Activated naive CD8-positive, alpha-beta T cell treated with anti-CD3 and anti-CD28 coated beads, Interleukin-2, amount 10 ng/mL, durations not matched to agents 7 days and 5 days (primary cell): ENCODE data around the gene PARD3B. TPM values are rescaled to one million over a fixed set of nuclear protein-coding genes. Genes with fewer than 3 reads are reported as not detected.

Experiments used
- ATAC-seq: fragments of 150-1000 bp; cut with Tn5 transposase; one replicate; pipeline ENCODE4 v1.10.0; 2021; ENCODE audit warnings: low read depth, moderate library complexity
- POLR2A ChIA-PET: fragments of 350-600 bp; sonication (Branson Sonifier 250); formaldehyde crosslinking; loops from one replicate; lab custom pipeline; 2021; ENCODE audit warnings: antibody characterized with exemption; lab: Charles Lee
- DNase-seq: peaks from one replicate; pipeline ENCODE4 v3.0.0; 2021
- H3K27ac Mint-ChIP-seq: one replicate; pipeline ENCODE4 v1.8.0; 2022; ENCODE audit warnings: mild to moderate bottlenecking, mixed read lengths
- H3K27me3 Mint-ChIP-seq: one replicate; pipeline ENCODE4 v1.8.0; 2022; ENCODE audit warnings: mild to moderate bottlenecking, moderate library complexity, mixed read lengths
- H3K36me3 Mint-ChIP-seq: one replicate; pipeline ENCODE4 v1.8.0; 2021; ENCODE audit warnings: mild to moderate bottlenecking, mixed read lengths
- H3K4me1 Mint-ChIP-seq: one replicate; pipeline ENCODE4 v1.8.0; 2021; ENCODE audit warnings: mixed read lengths
- H3K4me3 Mint-ChIP-seq: one replicate; pipeline ENCODE4 v1.8.0; 2022; ENCODE audit warnings: mild to moderate bottlenecking, moderate library complexity, mixed read lengths
- H3K9me3 Mint-ChIP-seq: one replicate; pipeline ENCODE4 v1.8.0; 2021; ENCODE audit warnings: mixed read lengths
- total RNA-seq, 2 experiments: library from RNA; stranded (reverse); gene quantifications; one replicate each; pipeline ENCODE4 v1.2.3, GENCODE V29; 2021

Gene PARD3B
- total RNA-seq, 2 experiments from 2014 or later: 0.55 to 1.0 TPM

DNA sequence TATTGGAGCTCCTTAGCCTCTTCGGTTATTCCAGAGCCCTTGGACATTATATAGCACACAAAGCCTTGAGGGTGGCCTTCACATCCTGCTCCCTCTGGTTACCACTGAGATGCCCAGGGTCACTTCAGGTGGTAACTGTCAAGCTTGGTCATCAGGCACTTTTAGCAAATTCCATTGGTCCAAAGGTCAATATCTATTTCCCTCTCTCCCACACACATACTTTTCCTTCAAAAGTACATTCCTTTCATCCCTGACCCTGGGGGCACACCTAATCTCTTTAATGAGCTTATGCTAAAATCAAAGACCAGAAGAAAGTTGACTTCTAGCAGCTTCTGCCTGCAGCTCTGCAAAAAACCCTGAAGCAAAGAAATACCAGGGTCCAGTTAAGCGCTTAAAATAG lies 965.1 kb downstream of the PARD3B start:
- Mint-ChIP-seq H3K4me1 (no peaks in the 10 kb centered on the region), H3K27ac (no peak overlapping the region), H3K4me3 (no peak overlapping the region), H3K27me3 (no peaks in the 10 kb centered on the region), H3K9me3 (no peaks in the 10 kb centered on the region), H3K36me3 (no peaks in the 10 kb centered on the region)
- DNase-seq (no peak), ATAC-seq (no peak)
- POLR2A ChIA-PET: no interaction called here

DNA sequence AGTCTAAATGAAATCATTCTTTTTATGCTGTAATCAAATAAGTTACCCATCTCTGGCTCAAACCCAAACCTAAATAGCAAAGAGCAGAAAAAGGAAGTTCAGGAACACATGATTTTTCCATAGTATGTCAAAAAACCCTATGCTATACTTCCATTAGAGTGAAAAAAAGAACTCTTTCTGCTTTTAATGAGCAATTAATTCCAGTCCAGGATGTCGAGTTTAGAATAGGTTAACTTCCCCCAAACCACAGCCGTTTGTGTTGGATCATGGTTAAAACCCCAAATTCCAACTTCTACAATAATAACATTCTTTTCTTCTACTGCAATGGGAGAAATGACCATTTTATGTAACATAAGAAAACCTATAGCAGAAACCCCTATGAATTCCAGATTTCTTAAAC lies 965.9 kb downstream of the PARD3B start:
- no peak overlapping the region for H3K27ac Mint-ChIP-seq
- H3K9me3 Mint-ChIP-seq: no peaks in the 10 kb centered on the region
- H3K36me3 Mint-ChIP-seq: no peaks in the 10 kb centered on the region
- H3K4me3 Mint-ChIP-seq: no peak overlapping the region
- H3K4me1 Mint-ChIP-seq: no peaks in the 10 kb centered on the region
- DNase-seq: no peak
- POLR2A ChIA-PET: no interaction called here
- ATAC-seq: no peak
- H3K27me3 Mint-ChIP-seq: no peaks in the 10 kb centered on the region

DNA sequence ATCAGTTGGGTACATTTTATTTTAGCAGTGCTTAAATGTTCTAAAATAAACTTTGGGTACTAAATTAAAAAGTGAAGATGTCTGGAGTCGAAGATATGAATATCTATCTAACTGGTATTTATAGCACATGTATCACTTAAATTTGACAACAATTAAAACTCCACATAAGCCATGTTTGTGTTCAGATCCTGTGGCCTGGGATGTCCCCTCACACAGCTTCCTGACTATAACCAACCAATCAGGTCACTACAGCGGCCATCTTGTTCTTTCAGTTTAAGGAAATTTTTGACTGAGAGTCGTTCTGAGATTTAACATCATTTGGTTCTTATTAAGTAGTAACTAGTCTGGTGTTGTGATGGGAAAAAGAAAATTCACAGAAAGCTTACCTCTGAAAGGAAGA lies 966.4 kb downstream of the PARD3B start:
- Mint-ChIP-seq H3K4me1 (no peaks in the 10 kb centered on the region), H3K4me3 (no peak overlapping the region)
- no peak for ATAC-seq

DNA sequence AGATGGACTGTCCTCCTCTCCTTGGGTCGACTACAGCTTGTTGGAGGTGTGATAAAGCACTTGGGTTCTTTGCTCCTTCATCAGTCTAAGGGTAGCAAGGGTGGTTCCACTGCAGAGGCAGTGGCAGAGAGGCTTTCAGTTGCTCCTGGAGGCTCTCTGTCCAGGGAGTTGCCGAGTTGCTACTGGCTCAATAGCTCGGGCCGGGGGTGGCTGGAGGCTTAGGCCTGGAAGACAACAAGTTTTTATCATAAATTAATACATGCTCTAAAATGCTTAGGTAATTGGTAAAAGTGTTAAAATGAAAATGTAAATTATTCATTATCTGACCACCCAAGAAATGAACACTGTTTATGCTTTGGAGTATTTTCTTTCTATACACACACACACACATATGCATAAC lies 975.0 kb downstream of the PARD3B start:
- ATAC-seq (no peak), DNase-seq (no peak)
- POLR2A ChIA-PET: no interaction called here
- peaks cover 4% of the 10 kb centered on the region for H3K4me1 Mint-ChIP-seq
- no peaks in the 10 kb centered on the region for H3K36me3 Mint-ChIP-seq
- no peak overlapping the region for H3K4me3 Mint-ChIP-seq
- H3K9me3 Mint-ChIP-seq: peaks cover 5% of the 10 kb centered on the region
- no peak overlapping the region for H3K27ac Mint-ChIP-seq
- peaks cover 4% of the 10 kb centered on the region for H3K27me3 Mint-ChIP-seq

More for the DNA sequence above, 966.4 kb downstream of the PARD3B start:
- no peak overlapping the region for H3K27ac Mint-ChIP-seq
- POLR2A ChIA-PET: no interaction called here
- H3K9me3 Mint-ChIP-seq: no peaks in the 10 kb centered on the region
- H3K27me3 Mint-ChIP-seq: no peaks in the 10 kb centered on the region
- H3K36me3 Mint-ChIP-seq: no peaks in the 10 kb centered on the region
- no peak for DNase-seq

DNA sequence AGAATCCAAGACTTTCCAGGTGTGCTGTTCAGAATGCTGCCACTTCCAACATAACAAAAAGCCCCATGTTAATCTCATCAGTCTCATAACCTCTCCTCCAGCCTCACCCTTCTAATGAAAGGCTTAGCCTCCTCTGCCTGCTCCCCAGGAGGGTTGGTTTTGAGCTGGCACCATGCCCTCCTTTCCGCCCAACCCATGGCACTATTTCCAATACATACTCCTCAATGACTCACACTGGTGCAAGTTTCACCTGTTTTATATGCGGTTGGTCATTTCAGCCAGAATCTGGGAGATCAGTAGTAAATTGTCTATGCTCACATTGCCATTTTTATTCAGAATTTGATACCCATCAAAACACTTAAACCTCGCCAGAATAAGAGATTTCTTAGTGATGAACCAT lies 979.4 kb downstream of the PARD3B start:
- H3K36me3 Mint-ChIP-seq: no peaks in the 10 kb centered on the region
- H3K4me3 Mint-ChIP-seq: no peak overlapping the region
- POLR2A ChIA-PET: no interaction called here
- DNase-seq (no peak), ATAC-seq (no peak)
- H3K9me3 Mint-ChIP-seq: peaks cover under 1% of the 10 kb centered on the region
- H3K27ac Mint-ChIP-seq: no peak overlapping the region
- H3K4me1 Mint-ChIP-seq: peaks cover 6% of the 10 kb centered on the region
- peaks cover 7% of the 10 kb centered on the region for H3K27me3 Mint-ChIP-seq

DNA sequence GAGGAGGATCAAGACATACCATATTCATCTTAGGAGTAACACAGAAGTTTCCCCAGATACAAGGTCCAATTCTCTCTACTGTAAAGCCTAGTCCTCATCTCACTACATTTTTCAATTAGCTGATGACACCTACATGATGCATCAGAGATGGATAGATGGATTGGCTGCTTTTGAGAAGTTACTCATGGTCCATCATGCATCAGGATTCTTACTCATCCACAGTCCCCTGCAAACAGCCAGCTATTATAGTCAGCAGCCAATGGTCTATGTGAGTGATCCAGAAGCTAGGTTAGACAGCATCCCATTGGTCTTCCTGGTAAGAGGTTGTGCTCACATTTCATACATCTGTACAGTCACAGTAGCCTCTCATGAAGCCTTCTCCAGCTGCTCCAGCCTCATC lies 982.5 kb downstream of the PARD3B start:
- POLR2A ChIA-PET: no interaction called here
- ATAC-seq: no peak
- H3K27me3 Mint-ChIP-seq: peaks cover 14% of the 10 kb centered on the region

DNA sequence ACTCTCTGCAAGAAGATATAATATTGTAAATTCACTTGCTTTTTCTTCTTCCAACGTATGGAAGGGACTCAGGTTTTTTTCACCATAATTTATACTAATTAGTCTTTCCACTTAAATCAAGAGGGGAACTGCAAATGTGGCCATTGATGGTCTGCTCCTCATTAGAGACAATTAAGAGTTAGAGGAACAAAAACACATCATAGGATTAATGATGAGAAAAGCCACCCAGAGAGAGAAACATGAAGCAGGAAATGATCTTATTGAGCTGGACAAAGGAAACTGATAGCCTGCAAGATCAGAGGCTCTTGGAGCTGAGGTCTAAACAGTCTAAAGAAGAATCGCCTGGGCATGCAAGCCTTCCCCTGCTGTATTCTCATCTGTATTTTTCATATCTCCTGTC lies 985.8 kb downstream of the PARD3B start:
- peaks cover 10% of the 10 kb centered on the region for H3K27me3 Mint-ChIP-seq
- no peak overlapping the region for H3K4me3 Mint-ChIP-seq
- ATAC-seq: no peak
- H3K36me3 Mint-ChIP-seq: no peaks in the 10 kb centered on the region
- H3K27ac Mint-ChIP-seq: no peak overlapping the region
- H3K4me1 Mint-ChIP-seq: peaks cover 3% of the 10 kb centered on the region
- POLR2A ChIA-PET: no interaction called here
- DNase-seq: no peak
- peaks cover 1% of the 10 kb centered on the region for H3K9me3 Mint-ChIP-seq

More for the DNA sequence above, 982.5 kb downstream of the PARD3B start:
- no peaks in the 10 kb centered on the region for H3K9me3 Mint-ChIP-seq
- peaks cover 3% of the 10 kb centered on the region for H3K4me1 Mint-ChIP-seq
- H3K4me3 Mint-ChIP-seq: no peak overlapping the region
- H3K27ac Mint-ChIP-seq: no peak overlapping the region
- H3K36me3 Mint-ChIP-seq: no peaks in the 10 kb centered on the region
- no peak for DNase-seq

DNA sequence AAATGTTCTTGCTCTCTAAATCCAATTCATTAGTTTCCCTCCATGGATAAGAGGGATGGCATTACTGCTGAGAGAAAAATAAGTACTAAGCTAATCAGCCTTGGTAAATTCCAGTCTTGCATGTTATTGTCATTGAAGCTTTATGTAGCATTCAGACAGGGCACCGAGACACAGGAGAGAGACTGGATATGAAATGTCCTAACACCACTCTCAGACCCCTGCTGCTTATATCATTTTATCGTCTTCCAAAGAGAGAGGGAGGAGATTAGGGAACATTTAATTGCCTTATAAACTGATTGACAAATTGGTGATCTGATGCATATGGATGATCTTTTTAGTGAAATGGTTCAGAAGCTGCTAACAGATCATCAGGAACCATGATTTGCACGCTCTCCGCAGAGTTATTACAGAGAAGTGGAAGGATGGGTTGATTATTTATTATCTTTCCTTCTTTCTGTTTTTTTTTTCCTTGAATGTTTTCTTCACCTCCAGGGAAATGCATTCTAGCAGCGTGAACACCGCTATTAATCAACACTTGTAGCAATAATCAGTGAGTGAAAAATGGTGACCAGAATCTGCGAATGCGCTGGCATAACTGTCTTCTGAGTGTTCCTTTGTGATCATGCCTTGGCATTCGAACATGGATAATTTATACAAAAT lies 986.3 kb downstream of the PARD3B start:
- Mint-ChIP-seq H3K4me3 (no peak overlapping the region), H3K9me3 (peaks cover 1% of the 10 kb centered on the region), H3K27me3 (peaks cover 10% of the 10 kb centered on the region), H3K4me1 (peaks cover 3% of the 10 kb centered on the region), H3K27ac (no peak overlapping the region), H3K36me3 (no peaks in the 10 kb centered on the region)
- POLR2A ChIA-PET: no interaction called here
- ATAC-seq (no peak), DNase-seq (no peak)

DNA sequence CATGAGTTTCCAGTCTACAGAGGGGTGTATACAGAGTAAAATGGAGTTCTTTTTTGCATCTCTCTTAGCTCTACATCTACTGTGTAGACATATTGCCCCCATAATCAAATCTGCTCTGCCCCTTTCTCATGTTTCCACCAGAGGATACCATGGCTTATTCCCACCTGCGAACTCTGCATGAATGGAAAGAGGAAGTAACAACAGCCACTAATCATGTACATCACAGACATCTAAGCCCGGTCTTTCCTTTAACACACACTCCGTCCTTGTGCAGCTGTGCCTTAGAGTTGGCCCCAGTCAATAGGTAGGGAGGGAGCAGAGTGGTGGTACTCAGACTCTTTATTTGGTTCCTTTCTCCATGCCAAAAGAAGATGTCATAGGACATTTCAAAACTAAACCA lies 989.7 kb downstream of the PARD3B start:
- DNase-seq (no peak), ATAC-seq (no peak)
- Mint-ChIP-seq H3K27me3 (peaks cover 10% of the 10 kb centered on the region), H3K4me1 (peaks cover 5% of the 10 kb centered on the region), H3K27ac (no peak overlapping the region), H3K4me3 (no peak overlapping the region), H3K9me3 (peaks cover 1% of the 10 kb centered on the region), H3K36me3 (no peaks in the 10 kb centered on the region)
- POLR2A ChIA-PET: no interaction called here

DNA sequence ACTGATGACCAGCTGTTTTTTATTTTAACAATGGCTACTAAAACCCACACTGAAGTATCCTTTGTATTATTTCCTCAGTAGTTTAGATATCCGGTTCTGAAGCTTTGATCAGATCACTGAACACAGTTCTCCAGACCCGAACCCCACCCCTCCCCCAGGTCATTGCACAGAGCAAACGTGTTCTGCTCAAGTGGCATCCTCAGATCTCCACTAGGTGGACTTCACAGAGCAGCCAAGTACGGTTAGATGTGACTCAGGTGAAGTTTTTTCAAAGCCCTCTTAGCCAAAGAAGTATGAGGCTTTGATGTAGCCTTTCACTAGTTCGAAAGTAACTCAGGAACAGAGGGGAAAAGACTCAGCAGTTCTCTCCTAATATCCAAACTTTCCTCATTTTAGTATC lies 994.3 kb downstream of the PARD3B start:
- H3K36me3 Mint-ChIP-seq: no peaks in the 10 kb centered on the region
- ATAC-seq: no peak

DNA sequence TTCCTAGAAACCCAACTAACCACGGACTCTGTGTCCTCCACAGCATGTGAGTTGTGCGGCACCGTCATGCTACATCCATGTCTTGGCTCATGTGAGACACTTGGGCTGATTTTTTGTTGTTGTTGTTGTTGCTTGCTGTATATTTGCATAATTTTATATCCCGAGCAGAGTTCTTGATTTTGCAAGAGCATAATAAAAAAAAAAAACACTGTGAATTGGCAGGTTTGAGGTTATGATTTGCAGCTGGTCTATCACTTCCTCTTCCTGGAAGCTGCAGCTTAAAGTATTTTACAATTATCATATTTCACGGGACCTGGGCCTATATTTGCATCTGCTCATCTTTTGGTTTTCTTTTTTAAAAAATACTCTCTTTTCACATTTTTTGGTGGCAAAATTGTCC lies 994.8 kb downstream of the PARD3B start:
- POLR2A ChIA-PET: no interaction called here
- no peak for ATAC-seq
- H3K27me3 Mint-ChIP-seq: peaks cover 3% of the 10 kb centered on the region
- no peaks in the 10 kb centered on the region for H3K36me3 Mint-ChIP-seq
- peaks cover 14% of the 10 kb centered on the region for H3K4me1 Mint-ChIP-seq
- no peak for DNase-seq
- H3K27ac Mint-ChIP-seq: peak overlapping the region; percentile 37
- peak overlapping the region; percentile 41 for H3K4me3 Mint-ChIP-seq
- H3K9me3 Mint-ChIP-seq: no peaks in the 10 kb centered on the region

More for the DNA sequence above, 994.3 kb downstream of the PARD3B start:
- Mint-ChIP-seq H3K4me3 (no peak overlapping the region), H3K27ac (no peak overlapping the region), H3K4me1 (peaks cover 14% of the 10 kb centered on the region), H3K9me3 (no peaks in the 10 kb centered on the region), H3K27me3 (peaks cover 3% of the 10 kb centered on the region)
- DNase-seq: no peak
- POLR2A ChIA-PET: no interaction called here

DNA sequence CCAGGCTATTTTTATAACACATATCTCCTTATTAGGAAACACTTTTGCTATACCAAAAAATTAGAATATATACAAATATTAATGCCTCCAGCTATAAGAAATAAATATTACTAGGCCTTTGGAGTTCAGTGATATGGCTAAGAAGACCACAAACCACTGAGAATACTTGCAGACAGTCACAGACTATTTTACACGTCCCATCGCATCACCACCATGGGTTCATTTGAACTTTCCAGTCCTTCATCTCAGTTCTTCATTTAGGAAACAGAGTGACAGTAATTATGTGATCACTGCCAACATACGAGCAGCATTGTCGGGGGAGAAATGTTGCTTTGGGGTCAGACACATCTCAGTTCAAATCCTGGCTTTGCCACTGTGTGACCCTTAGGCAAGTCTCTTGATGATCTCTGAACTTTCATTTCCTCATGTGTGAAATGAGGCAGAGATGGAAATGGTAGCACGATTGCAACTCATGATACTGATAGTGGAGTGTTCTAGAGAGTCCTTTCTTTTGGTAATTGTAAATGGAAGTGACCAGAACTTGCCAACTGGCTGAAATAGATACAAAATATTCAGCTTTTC lies 998.1 kb downstream of the PARD3B start:
- Mint-ChIP-seq H3K4me3 (no peak overlapping the region), H3K36me3 (no peaks in the 10 kb centered on the region), H3K9me3 (no peaks in the 10 kb centered on the region), H3K27me3 (peaks cover 1% of the 10 kb centered on the region), H3K27ac (no peak overlapping the region), H3K4me1 (peaks cover 14% of the 10 kb centered on the region)
- DNase-seq (no peak), ATAC-seq (no peak)
- POLR2A ChIA-PET: no interaction called here

DNA sequence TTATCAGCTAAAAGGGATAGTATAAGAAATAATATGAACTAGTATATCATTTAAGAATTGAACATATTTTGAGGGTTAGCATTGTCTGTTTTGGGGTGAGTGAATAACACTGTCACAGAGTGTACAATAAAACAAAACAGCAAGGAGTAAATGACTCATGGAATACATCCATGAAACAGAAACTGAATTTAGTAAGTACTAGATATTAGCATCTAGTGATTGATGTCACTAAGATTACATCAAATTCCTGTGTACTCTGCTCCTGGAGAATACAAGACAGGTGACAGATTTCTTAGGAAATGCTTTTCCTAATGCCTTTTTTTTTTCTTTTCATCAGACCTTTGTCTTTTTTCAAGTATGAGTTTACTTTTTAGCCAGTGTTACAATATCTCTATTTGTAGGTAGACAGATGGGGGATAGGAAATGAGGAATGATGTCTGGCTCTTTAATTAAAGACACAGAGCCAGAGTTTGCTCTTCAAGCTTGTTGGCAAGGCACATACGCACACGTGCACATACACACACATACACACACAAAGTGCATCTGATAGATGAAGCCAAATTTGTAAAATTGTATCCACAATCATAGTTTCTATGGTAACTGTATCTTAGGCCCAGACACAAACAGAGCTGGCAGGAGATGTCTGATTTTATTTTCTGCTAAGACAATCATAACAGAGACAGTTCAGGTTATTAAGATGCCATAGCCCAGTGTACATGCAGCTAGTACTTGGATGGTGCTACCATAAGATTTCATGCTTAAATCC lies 998.8 kb downstream of the PARD3B start:
- no peak for DNase-seq
- Mint-ChIP-seq H3K27ac (no peak overlapping the region), H3K36me3 (no peaks in the 10 kb centered on the region), H3K4me1 (peaks cover 14% of the 10 kb centered on the region), H3K9me3 (no peaks in the 10 kb centered on the region), H3K4me3 (no peak overlapping the region), H3K27me3 (peaks cover 1% of the 10 kb centered on the region)
- POLR2A ChIA-PET: no interaction called here
- ATAC-seq: no peak
